H9 (cell line): Measurements from ENCODE around the gene ARHGAP29. TPM values are rescaled to one million over a fixed set of nuclear protein-coding genes. Genes with fewer than 3 reads are reported as not detected.

ENCODE experiments used
- DNase-seq: peaks from one replicate; pipeline ENCODE4 v3.0.0-alpha.2; 2017
- H2AFZ ChIP-seq: one replicate; pipeline ENCODE4 v1.6.1; 2013; ENCODE audit warnings: mild to moderate bottlenecking, low read length, control low read depth, moderate library complexity
- H2AK5ac ChIP-seq: 2 replicates; pipeline ENCODE4 v1.6.1; 2013; ENCODE audit warnings: low read length, control low read depth, mixed read lengths; ENCODE audit not compliant: insufficient read length
- H2BK120ac ChIP-seq: one replicate; pipeline ENCODE4 v1.6.1; 2013; ENCODE audit warnings: low read depth, mild to moderate bottlenecking, low read length, control low read depth, inconsistent platforms; ENCODE audit not compliant: poor library complexity, severe bottlenecking
- H2BK12ac ChIP-seq: 2 replicates; pipeline ENCODE4 v1.6.1; 2013; ENCODE audit warnings: low read length, control low read depth, mixed read lengths, low read depth; ENCODE audit not compliant: insufficient read length
- H2BK15ac ChIP-seq: 2 replicates; pipeline ENCODE4 v1.6.1; 2013; ENCODE audit warnings: low read depth, low read length, control low read depth
- H2BK20ac ChIP-seq: one replicate; pipeline ENCODE4 v1.6.1; 2013; ENCODE audit warnings: low read depth, mild to moderate bottlenecking, low read length, control low read depth, inconsistent platforms; ENCODE audit not compliant: poor library complexity, severe bottlenecking
- H2BK5ac ChIP-seq: 2 replicates; pipeline ENCODE4 v1.6.1; 2013; ENCODE audit warnings: low read length, control low read depth, mixed read lengths; ENCODE audit not compliant: insufficient read length
- H3K14ac ChIP-seq: 2 replicates; pipeline ENCODE4 v1.6.1; 2013; ENCODE audit warnings: low read length, control low read depth; ENCODE audit not compliant: insufficient read depth
- H3K18ac ChIP-seq: 2 replicates; pipeline ENCODE4 v1.6.1; 2013; ENCODE audit warnings: low read depth, mild to moderate bottlenecking, mixed read lengths, low read length, control low read depth; ENCODE audit not compliant: insufficient read length
- H3K23ac ChIP-seq: 2 replicates; pipeline ENCODE4 v1.6.1; 2013; ENCODE audit warnings: low read length, control low read depth, mixed read lengths, low read depth; ENCODE audit not compliant: insufficient read length
- H3K23me2 ChIP-seq: 2 replicates; pipeline ENCODE4 v1.6.1; 2013; ENCODE audit warnings: low read depth, mild to moderate bottlenecking, mixed read lengths, low read length, control low read depth; ENCODE audit not compliant: insufficient read length, poor library complexity, severe bottlenecking
- H3K27ac ChIP-seq: 2 replicates; pipeline ENCODE4 v1.5.1; 2013; ENCODE audit warnings: low read length, control low read depth, mixed read lengths, low read depth; ENCODE audit not compliant: insufficient read length
- H3K27me3 ChIP-seq: 2 replicates; pipeline ENCODE4 v1.6.1; 2013; ENCODE audit warnings: low read length, control low read depth, inconsistent platforms; ENCODE audit not compliant: insufficient read depth
- H3K4ac ChIP-seq: 2 replicates; pipeline ENCODE4 v1.6.1; 2013; ENCODE audit warnings: low read depth, mild to moderate bottlenecking, control low read depth, inconsistent platforms, low read length, moderate library complexity
- H3K4me1 ChIP-seq: 2 replicates; pipeline ENCODE4 v1.6.1; 2013; ENCODE audit warnings: low read length, control low read depth, inconsistent platforms; ENCODE audit not compliant: insufficient read depth
- H3K4me2 ChIP-seq: 2 replicates; pipeline ENCODE4 v1.6.1; 2013; ENCODE audit warnings: low read length, control low read depth, mixed read lengths; ENCODE audit not compliant: insufficient read length, insufficient read depth
- H3K56ac ChIP-seq: 2 replicates; pipeline ENCODE4 v1.6.1; 2013; ENCODE audit warnings: low read depth, mild to moderate bottlenecking, mixed read lengths, low read length, control low read depth; ENCODE audit not compliant: insufficient read length
- H3K79me1 ChIP-seq: 2 replicates; pipeline ENCODE4 v1.6.1; 2013; ENCODE audit warnings: low read depth, mild to moderate bottlenecking, moderate library complexity, low read length, control low read depth, inconsistent platforms; ENCODE audit not compliant: insufficient read depth, poor library complexity, severe bottlenecking
- H3K79me2 ChIP-seq: 2 replicates; pipeline ENCODE4 v1.6.1; 2013; ENCODE audit warnings: low read length, control low read depth, inconsistent platforms; ENCODE audit not compliant: insufficient read depth
- H3K9ac ChIP-seq: 2 replicates; pipeline ENCODE4 v1.6.1; 2013; ENCODE audit warnings: low read length, control low read depth, mixed read lengths; ENCODE audit not compliant: insufficient read length; ENCODE audit errors: extremely low read depth
- H3K9me3 ChIP-seq: one replicate; pipeline ENCODE4 v1.6.1; 2013; ENCODE audit warnings: low read depth, low read length, inconsistent platforms; ENCODE audit not compliant: control insufficient read depth
- H3T11ph ChIP-seq: one replicate; pipeline ENCODE4 v1.6.1; 2013; ENCODE audit warnings: mild to moderate bottlenecking, low read length, control low read depth, inconsistent platforms
- H4K20me1 ChIP-seq: one replicate; pipeline ENCODE4 v1.6.1; 2013; ENCODE audit not compliant: control insufficient read depth, insufficient read length, insufficient read depth
- H4K5ac ChIP-seq: 2 replicates; pipeline ENCODE4 v1.6.1; 2013; ENCODE audit warnings: low read depth, mild to moderate bottlenecking, mixed read lengths, low read length, control low read depth; ENCODE audit not compliant: insufficient read length
- H4K8ac ChIP-seq: replicated peaks from 2 replicates; pipeline ENCODE4 v1.6.1; 2013; ENCODE audit warnings: low read length, control low read depth, mixed read lengths, low read depth; ENCODE audit not compliant: insufficient read length
- H4K91ac ChIP-seq: 2 replicates; pipeline ENCODE4 v1.6.1; 2013; ENCODE audit warnings: low read depth, mild to moderate bottlenecking, moderate library complexity, mixed read lengths, low read length, control low read depth; ENCODE audit not compliant: insufficient read length
- H3K27ac Mint-ChIP-seq, 3 experiments: 2 replicates in 2 of 3; 3 replicates in 1 of 3; pipeline ENCODE4 v1.8.0; 2020 to 2021; ENCODE audit warnings: mixed read lengths in 3 of 3, mild to moderate bottlenecking in 1 of 3, moderate library complexity in 1 of 3
- H3K27me3 Mint-ChIP-seq: 2 replicates; pipeline ENCODE4 v1.8.0; 2021; ENCODE audit warnings: low read depth, mild to moderate bottlenecking, moderate library complexity, mixed read lengths
- H3K36me3 Mint-ChIP-seq, 3 experiments: 2 replicates in 2 of 3; 3 replicates in 1 of 3; pipeline ENCODE4 v1.8.0; 2020 to 2021; ENCODE audit warnings: low read depth in 3 of 3, mixed read lengths in 3 of 3; ENCODE audit not compliant: insufficient read depth in 1 of 3
- H3K4me1 Mint-ChIP-seq, 2 experiments: 2 replicates each; pipeline ENCODE4 v1.8.0; 2020; ENCODE audit warnings: mixed read lengths in 2 of 2
- H3K4me3 Mint-ChIP-seq, 2 experiments: 2 replicates in 1 of 2; 3 replicates in 1 of 2; pipeline ENCODE4 v1.8.0; 2020 to 2021; ENCODE audit warnings: mild to moderate bottlenecking in 2 of 2, mixed read lengths in 2 of 2, moderate library complexity in 1 of 2
- H3K9me3 Mint-ChIP-seq, 2 experiments: 2 replicates in 1 of 2; 3 replicates in 1 of 2; pipeline ENCODE4 v1.8.0; 2020; ENCODE audit warnings: mild to moderate bottlenecking in 2 of 2, mixed read lengths in 2 of 2, moderate library complexity in 1 of 2
- total RNA-seq: library from RNA; stranded (reverse); gene quantifications from 2 replicates; pipeline ENCODE4 v1.2.1, GENCODE V29; 2021
- TF ChIP-seq, protein P1 (sequence below): fragments of 200-600 bp; sonication (generic); conservative IDR thresholded peaks from 3 replicates; pipeline ENCODE4 v1.8.0; 2021; ENCODE audit warnings: antibody characterized with exemption, mild to moderate bottlenecking

Gene ARHGAP29
- total RNA-seq, 1 experiment from 2014 or later = 1.3 TPM

DNA sequence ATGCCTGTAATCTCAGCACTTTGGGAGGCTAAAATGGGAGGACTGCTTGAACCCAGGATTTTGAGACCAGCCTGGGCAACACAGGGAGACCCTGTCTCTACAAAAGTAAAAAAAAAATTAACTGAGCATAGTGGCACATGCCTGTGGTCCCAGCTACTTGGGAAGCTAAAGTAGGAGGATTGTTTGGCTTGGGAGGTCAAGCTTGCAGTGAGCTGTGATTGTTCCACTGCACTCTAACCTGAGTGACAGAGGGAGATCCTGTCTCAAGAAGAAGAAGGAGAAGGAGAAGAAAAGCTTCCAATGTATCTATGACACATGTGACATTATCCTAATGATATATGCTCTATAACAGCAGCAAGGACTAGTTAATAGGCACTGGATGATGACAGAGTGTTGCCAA, 20.1 kb upstream of the ARHGAP29 start:
- no peak overlapping the region for H4K91ac ChIP-seq
- no peak overlapping the region for H2BK15ac ChIP-seq
- H2BK120ac ChIP-seq = no peak overlapping the region
- H4K20me1 ChIP-seq = no peaks in the 10 kb centered on the region
- TF ChIP-seq, protein P1, sequence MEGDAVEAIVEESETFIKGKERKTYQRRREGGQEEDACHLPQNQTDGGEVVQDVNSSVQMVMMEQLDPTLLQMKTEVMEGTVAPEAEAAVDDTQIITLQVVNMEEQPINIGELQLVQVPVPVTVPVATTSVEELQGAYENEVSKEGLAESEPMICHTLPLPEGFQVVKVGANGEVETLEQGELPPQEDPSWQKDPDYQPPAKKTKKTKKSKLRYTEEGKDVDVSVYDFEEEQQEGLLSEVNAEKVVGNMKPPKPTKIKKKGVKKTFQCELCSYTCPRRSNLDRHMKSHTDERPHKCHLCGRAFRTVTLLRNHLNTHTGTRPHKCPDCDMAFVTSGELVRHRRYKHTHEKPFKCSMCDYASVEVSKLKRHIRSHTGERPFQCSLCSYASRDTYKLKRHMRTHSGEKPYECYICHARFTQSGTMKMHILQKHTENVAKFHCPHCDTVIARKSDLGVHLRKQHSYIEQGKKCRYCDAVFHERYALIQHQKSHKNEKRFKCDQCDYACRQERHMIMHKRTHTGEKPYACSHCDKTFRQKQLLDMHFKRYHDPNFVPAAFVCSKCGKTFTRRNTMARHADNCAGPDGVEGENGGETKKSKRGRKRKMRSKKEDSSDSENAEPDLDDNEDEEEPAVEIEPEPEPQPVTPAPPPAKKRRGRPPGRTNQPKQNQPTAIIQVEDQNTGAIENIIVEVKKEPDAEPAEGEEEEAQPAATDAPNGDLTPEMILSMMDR = no peak
- no peak overlapping the region for H2AK5ac ChIP-seq
- H3K4me2 ChIP-seq = no peak overlapping the region
- DNase-seq = no peak
- Mint-ChIP-seq H3K27me3 (peaks cover 100% of the 10 kb centered on the region), H3K9me3 (peaks cover 0 to 2% of the 10 kb centered on the region in 2 experiments; a peak in 2 of 5 replicates), H3K4me3 (no peak overlapping the region), H3K4me1 (peaks cover 8 to 15% of the 10 kb centered on the region in 2 experiments), H3K36me3 (no peaks in the 10 kb centered on the region), H3K27ac (no peak overlapping the region)
- H3K79me1 ChIP-seq = no peaks in the 10 kb centered on the region
- H3K14ac ChIP-seq = no peak overlapping the region
- H4K5ac ChIP-seq = no peak overlapping the region
- H2AFZ ChIP-seq = no peak overlapping the region
- no peaks in the 10 kb centered on the region for H3K9me3 ChIP-seq
- no peak overlapping the region for H2BK12ac ChIP-seq
- no peak overlapping the region for H3K56ac ChIP-seq
- no peak overlapping the region for H2BK20ac ChIP-seq
- H3K4ac ChIP-seq = no peak overlapping the region
- no peak overlapping the region for H2BK5ac ChIP-seq
- H3K79me2 ChIP-seq = no peaks in the 10 kb centered on the region
- H3K9ac ChIP-seq = no peak overlapping the region
- H3K18ac ChIP-seq = no peak overlapping the region
- H3K23ac ChIP-seq = no peak overlapping the region
- no peak overlapping the region for H3T11ph ChIP-seq
- peaks cover 56% of the 10 kb centered on the region for H3K27me3 ChIP-seq
- peaks cover 4% of the 10 kb centered on the region; the same call in 1 of the 2 replicates for H3K4me1 ChIP-seq
- no peak overlapping the region for H4K8ac ChIP-seq
- H3K23me2 ChIP-seq = no peaks in the 10 kb centered on the region
- H3K27ac ChIP-seq = no peak overlapping the region
